ENCODE measurements around the gene KLHL21. TPM values are rescaled to one million over a fixed set of nuclear protein-coding genes. Genes with fewer than 3 reads are reported as not detected.

KLHL21 gene
- total and polyA plus RNA-seq, 9 of the 15 experiments (the other 6 are each of a cell fraction or from before 2014, with no cell fraction given), result 2.1 to 42.1 (median 17.5) TPM

- TF ChIP-seq BCLAF1 (IDR thresholded peaks at IDR 0.05; ENCODE audit: borderline replicate concordance in 1 of 2, control insufficient read depth in 1 of 2, low read depth in 2 of 2, low read length in 1 of 2) (no peak), TAF9B (IDR thresholded peaks at IDR 0.05; ENCODE audit: partially characterized antibody) (no peak), MED1 (CRISPR knock-in tag; IDR thresholded peaks at IDR 0.05; ENCODE audit: borderline replicate concordance) (no peak), RFX5 (IDR thresholded peaks at IDR 0.05; ENCODE audit: low read depth, low read length) (no peak), MECOM (CRISPR knock-in tag; IDR thresholded peaks at IDR 0.05) (no peak), NCOR1 (IDR thresholded peaks at IDR 0.05) (no peak), POLR2H (tag; IDR thresholded peaks at IDR 0.05; ENCODE audit: low read depth) (no peak), E2F6 (IDR thresholded peaks at IDR 0.05; ENCODE audit: borderline replicate concordance in 1 of 2, extremely low read depth in 1 of 2, insufficient read depth in 1 of 2, insufficient read length in 1 of 2, low read depth in 1 of 2, low read length in 1 of 2, poor library complexity in 1 of 2, severe bottlenecking in 1 of 2) (peak in 1 of 2 experiments; percentile 23), ZNF263 (CRISPR knock-in tag; IDR thresholded peaks at IDR 0.05; ENCODE audit: borderline replicate concordance) (no peak), CHCHD3 (CRISPR knock-in tag; IDR thresholded peaks at IDR 0.05) (no peak), ZBTB43 (CRISPR knock-in tag; IDR thresholded peaks at IDR 0.05) (no peak), MAFF (IDR thresholded peaks at IDR 0.05; ENCODE audit: low read length) (no peak), SRSF3 (IDR thresholded peaks at IDR 0.05; ENCODE audit: insufficient read depth, low read length) (no peak), E2F8 (IDR thresholded peaks at IDR 0.05; ENCODE audit: low read depth, partially characterized antibody) (no peak), BHLHE40 (IDR thresholded peaks at IDR 0.05; ENCODE audit: low read length) (no peak), ZNF444 (CRISPR knock-in tag; IDR thresholded peaks at IDR 0.05) (no peak), DLX4 (CRISPR knock-in tag; IDR thresholded peaks at IDR 0.05) (no peak)
Observed at GRCh38 chr1:6614929-6615785, 12.5 kb upstream of the KLHL21 start (continued).
